HepG2 (cell line): ENCODE data around the gene TMEM97. TPM values are rescaled to one million over a fixed set of nuclear protein-coding genes. Genes with fewer than 3 reads are reported as not detected.

Experiments
- ATAC-seq: fragments of 200-7000 bp; cut with Tn5 transposase; 3 replicates; pipeline ENCODE4 v1.9.1; 2020; ENCODE audit warnings: mild to moderate bottlenecking, moderate library complexity
- BruUV-seq: library from RNA; stranded (reverse); fragments of 400-500 nt; replicated peaks from 2 replicates; lab custom pipeline; 2021; lab: Mats Ljungman, UMichigan
- CTCF ChIA-PET: fragments of 300-600 bp; formaldehyde crosslinking; extraction: SDS; loops from one replicate; lab custom pipeline; 2021; ENCODE audit warnings: low total read pairs, inconsistent platforms, low intra/inter-chr PET ratio; lab: Yijun Ruan, JAX
- POLR2A ChIA-PET: fragments of 350-600 bp; sonication (Branson Sonifier 250); formaldehyde crosslinking; loops from one replicate; lab custom pipeline; 2020; ENCODE audit warnings: antibody characterized with exemption, inconsistent platforms; lab: Yijun Ruan, JAX
- DNase-seq: peaks from one replicate; pipeline ENCODE4 v3.0.0-alpha.2; 2015; ENCODE audit warnings: low spot score
- FAIRE-seq: peaks from 3 replicates; lab custom pipeline; 2011; peaks lifted over from hg19 to GRCh38; lab: Jason Lieb, UNC
- H2AFZ ChIP-seq: one replicate; pipeline ENCODE4 v1.6.1; 2011; ENCODE audit warnings: low read length, inconsistent platforms
- H3K27ac ChIP-seq: fragments of 300-600 bp; 3 replicates; pipeline ENCODE4 v1.8.0; 2011; ENCODE audit warnings: mixed run types, mild to moderate bottlenecking, mixed read lengths, low read length, inconsistent platforms; ENCODE audit not compliant: insufficient read depth; ENCODE audit errors: extremely low read length
- H3K27me3 ChIP-seq, 2 experiments: fragments of 200-600 bp in 1 of 2; 2 replicates in 1 of 2; 3 replicates in 1 of 2; pipeline versions ENCODE4 v1.6.0 to v1.8.0; 2011; ENCODE audit warnings: low read length in 2 of 2, mild to moderate bottlenecking in 2 of 2, moderate library complexity in 2 of 2, inconsistent platforms in 1 of 2; ENCODE audit not compliant: insufficient read depth in 2 of 2, control insufficient read depth in 1 of 2
- H3K36me3 ChIP-seq, 2 experiments: fragments of 200-600 bp in 1 of 2; replicated peaks in 1 of 2; 2 replicates in 1 of 2; 3 replicates in 1 of 2; pipeline versions ENCODE4 v1.5.1 to v1.8.0; 2011; ENCODE audit warnings: low read length in 2 of 2, inconsistent platforms in 1 of 2; ENCODE audit not compliant: insufficient read depth in 2 of 2, control insufficient read depth in 1 of 2
- H3K4me1 ChIP-seq: 2 replicates; pipeline ENCODE4 v1.5.1; 2012; ENCODE audit warnings: low read length, inconsistent platforms; ENCODE audit not compliant: insufficient read depth
- H3K4me2 ChIP-seq: 2 replicates; pipeline ENCODE4 v1.6.0; 2011; ENCODE audit warnings: low read depth, low read length, inconsistent platforms
- H3K4me3 ChIP-seq, 3 experiments: fragments of 200-600 bp in 1 of 3; sonication (generic), shearing (Covaris generic) in 1 of 3; replicated peaks in 1 of 3; 2 replicates each; pipeline ENCODE4 v1.5.1; 2011 to 2016; ENCODE audit warnings: low read length in 3 of 3, inconsistent platforms in 2 of 3, low read depth in 2 of 3, mild to moderate bottlenecking in 2 of 3, control low read depth in 1 of 3, mixed read lengths in 1 of 3; ENCODE audit not compliant: insufficient read depth in 1 of 3
- H3K79me2 ChIP-seq: one replicate; pipeline ENCODE4 v1.6.1; 2011; ENCODE audit warnings: low read length, inconsistent platforms; ENCODE audit not compliant: insufficient read depth
- H3K9ac ChIP-seq: 2 replicates; pipeline ENCODE4 v1.6.0; 2011; ENCODE audit warnings: mild to moderate bottlenecking, low read depth, low read length, inconsistent platforms; ENCODE audit not compliant: insufficient read depth
- H3K9me3 ChIP-seq: 2 replicates; pipeline ENCODE4 v1.5.1; 2012; ENCODE audit warnings: mild to moderate bottlenecking, low read length
- H4K20me1 ChIP-seq: 2 replicates; pipeline ENCODE4 v1.6.0; 2011; ENCODE audit warnings: inconsistent platforms, mild to moderate bottlenecking, low read length, moderate library complexity; ENCODE audit not compliant: insufficient read depth
- BRF2 ChIP-seq: sonication (generic); formaldehyde crosslinking; IDR thresholded peaks from 2 replicates; pipeline ENCODE4 v1.8.1; 2022; ENCODE audit warnings: mild to moderate bottlenecking, missing genetic modification reagents
- CEBPG ChIP-seq: IDR thresholded peaks from 2 replicates; pipeline ENCODE4 v1.6.1; 2016
- FOXA3 ChIP-seq: IDR thresholded peaks from 2 replicates; pipeline ENCODE4 v1.6.1; 2016; ENCODE audit warnings: missing genetic modification reagents, missing compliant biosample characterization
- GATAD2A ChIP-seq: IDR thresholded peaks from 2 replicates; pipeline ENCODE4 v1.6.1; 2016
- MAFG ChIP-seq: sonication (generic); formaldehyde crosslinking; IDR thresholded peaks from 2 replicates; pipeline ENCODE4 v1.5.1; 2020; ENCODE audit warnings: mild to moderate bottlenecking, missing genetic modification reagents
- NCOA2 ChIP-seq: sonication (generic); formaldehyde crosslinking; IDR thresholded peaks from 2 replicates; pipeline ENCODE4 v1.8.0; 2022; ENCODE audit warnings: inconsistent platforms
- PRMT3 ChIP-seq: sonication (generic); formaldehyde crosslinking; IDR thresholded peaks from 2 replicates; pipeline ENCODE4 v1.8.1; 2022; ENCODE audit warnings: low read depth, mild to moderate bottlenecking, moderate library complexity, missing genetic modification reagents, borderline replicate concordance
- SKI ChIP-seq: fragments of 450-650 bp; IDR thresholded peaks from one replicate; pipeline ENCODE4 v1.6.1; 2018; ENCODE audit warnings: mild to moderate bottlenecking; ENCODE audit not compliant: partially characterized antibody
- TBP ChIP-seq: sonication (generic); formaldehyde crosslinking; IDR thresholded peaks from 2 replicates; pipeline ENCODE4 v1.5.0; 2020; ENCODE audit warnings: missing genetic modification reagents
- ZC3H4 ChIP-seq: sonication (generic); formaldehyde crosslinking; IDR thresholded peaks from 2 replicates; pipeline ENCODE4 v1.4.0; 2020; ENCODE audit warnings: missing genetic modification reagents, borderline replicate concordance
- ZFY ChIP-seq: sonication (generic); formaldehyde crosslinking; IDR thresholded peaks from 2 replicates; pipeline ENCODE4 v1.4.0; 2020; ENCODE audit warnings: missing genetic modification reagents
- ZNF160 ChIP-seq: sonication (generic); formaldehyde crosslinking; IDR thresholded peaks from 2 replicates; pipeline ENCODE4 v1.8.0; 2022; ENCODE audit warnings: mild to moderate bottlenecking, inconsistent platforms, missing genetic modification reagents
- ZNF274 ChIP-seq: sonication (generic); formaldehyde crosslinking; IDR thresholded peaks from 2 replicates; pipeline ENCODE4 v1.5.1; 2020; ENCODE audit warnings: mild to moderate bottlenecking, missing genetic modification reagents
- ZNF281 ChIP-seq: sonication (generic); formaldehyde crosslinking; IDR thresholded peaks from 2 replicates; pipeline ENCODE4 v1.4.0; 2020; ENCODE audit warnings: missing genetic modification reagents, borderline replicate concordance
- ZNF577 ChIP-seq: sonication (generic); formaldehyde crosslinking; IDR thresholded peaks from 2 replicates; pipeline ENCODE4 v1.4.0; 2020; ENCODE audit warnings: mild to moderate bottlenecking, low read depth, missing genetic modification reagents, borderline replicate concordance
- ZNF660 ChIP-seq: sonication (generic); formaldehyde crosslinking; IDR thresholded peaks from 2 replicates; pipeline ENCODE4 v1.5.1; 2020; ENCODE audit warnings: mild to moderate bottlenecking, low read depth, missing genetic modification reagents, borderline replicate concordance
- ZNF749 ChIP-seq: sonication (generic); formaldehyde crosslinking; IDR thresholded peaks from 2 replicates; pipeline ENCODE4 v1.8.0; 2022; ENCODE audit warnings: mild to moderate bottlenecking, missing genetic modification reagents, moderate library complexity, borderline replicate concordance
- ZNF816 ChIP-seq: sonication (generic); formaldehyde crosslinking; IDR thresholded peaks from 2 replicates; pipeline ENCODE4 v1.8.0; 2022; ENCODE audit warnings: missing genetic modification reagents, mild to moderate bottlenecking, borderline replicate concordance
- ZNF878 ChIP-seq: sonication (generic); formaldehyde crosslinking; IDR thresholded peaks from 2 replicates; pipeline ENCODE4 v1.8.1; 2023; ENCODE audit warnings: mild to moderate bottlenecking, missing genetic modification reagents, moderate library complexity
- ZSCAN30 ChIP-seq: sonication (generic); formaldehyde crosslinking; IDR thresholded peaks from 2 replicates; pipeline ENCODE4 v1.5.0; 2020; ENCODE audit warnings: mild to moderate bottlenecking, missing genetic modification reagents
- WGBS: methylation state at CpG from one replicate; pipeline ENCODE4 v1.1.6; 2017; ENCODE audit warnings: low lambda C conversion rate; 5-methylcytosine and 5-hydroxymethylcytosine counted together
- in situ Hi-C: cut with HindIII; loops from 2 replicates; pipeline ENCODE4 v1.10.0; 2017; ENCODE audit warnings: low pct_unique_long_range_greater_than_20kb; ENCODE audit not compliant: extremely low pct_ligation_motif_present
- intact Hi-C: fragments of 100-400 bp; cut with micrococcal nuclease; formaldehyde crosslinking; loops from one replicate; pipeline ENCODE4 v1.10.0; 2022; ENCODE audit not compliant: unreplicated experiment
- polyA plus RNA-seq, 8 experiments: library from polyadenylated mRNA; depleted of rRNA in 3 of 8; stranded (reverse) in 7 of 8; unstranded in 1 of 8; fragments of >200 nt; fragmentation: Illumina TruSeq in 4 of 8; extraction: Trizol in 4 of 8; gene quantifications; 2 replicates each; pipeline versions ENCODE4 v1.2.1 to v1.2.3, GENCODE V29; 2011 to 2016; ENCODE audit warnings: low read depth in 4 of 8, missing spikeins in 1 of 8, mixed read lengths in 1 of 8; ENCODE audit not compliant: insufficient read depth in 1 of 8
- total RNA-seq, 5 experiments: library from RNA; depleted of rRNA; stranded (reverse); fragments of >200 nt; fragmentation: Illumina TruSeq; extraction: Trizol; gene quantifications; 2 replicates each; pipeline ENCODE4 v1.2.3, GENCODE V29; 2016; ENCODE audit warnings: low read depth in 1 of 5

TMEM97 gene
- total and polyA plus RNA-seq, 2 of the 13 experiments (the other 11 are each of a cell fraction or from before 2014, with no cell fraction given): 69.6 to 137 TPM

DNA sequence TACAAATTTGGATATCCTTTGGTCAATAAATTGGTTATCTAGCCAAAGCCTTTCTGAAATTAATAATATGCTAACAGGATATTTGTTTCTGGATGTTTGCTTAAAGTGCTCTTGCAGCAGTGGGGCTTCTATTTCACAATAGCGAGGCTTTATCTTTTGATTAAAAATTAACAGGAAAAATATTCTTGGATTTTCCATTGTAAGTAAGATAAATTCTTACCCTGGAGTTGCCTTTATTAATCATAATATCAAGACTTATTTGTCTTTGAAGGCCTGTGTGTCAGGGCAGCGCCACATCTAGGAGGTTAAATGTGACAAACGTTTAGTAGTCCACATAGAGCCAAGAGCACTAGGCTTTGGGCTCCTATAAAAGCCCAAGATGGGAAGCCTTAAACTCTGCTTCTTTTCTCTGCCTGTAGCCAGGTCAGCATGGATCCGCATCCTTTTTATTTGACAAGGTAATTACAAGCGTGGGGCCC lies 5.3 kb downstream of the TMEM97 start (continued):
- TF ChIP-seq ZC3H4 (CRISPR knock-in tag) (no peak), ZFY (CRISPR knock-in tag) (no peak), ZNF160 (CRISPR knock-in tag) (no peak), TBP (CRISPR knock-in tag) (no peak), ZSCAN30 (CRISPR knock-in tag) (no peak), CEBPG (0 out of 2 replicates have a peak, but pooled peaks have one; percentile 39), PRMT3 (no peak), NCOA2 (CRISPR knock-in tag) (no peak)
- TF ChIP-seq, all 625 proteins: peak for 4

- Histone ChIP-seq H3K79me2 (peaks cover 65% of the 10 kb centered on the region), H3K4me3 (no peak overlapping the region)
- no peak for FAIRE-seq
These were observed 5.8 kb downstream of the TMEM97 start for GRCh38 chr17:28324781-28325180.

More at GRCh38 chr17:28324781-28325180, 5.8 kb downstream of the TMEM97 start:
- H2AFZ ChIP-seq: no peak overlapping the region
- BruUV-seq: no TSS peak
- ChIA-PET CTCF (no interaction called here), POLR2A (interaction anchor here (2.1 kb wide), 1 partner anchor 11 kb away, joined by 10 read pairs; the partner anchor contains the start of genes IFT20 and TNFAIP1)
- TF ChIP-seq SKI: no peak
- TF ChIP-seq ZNF878 (CRISPR knock-in tag): no peak
- TF ChIP-seq ZNF274: no peak
- TF ChIP-seq BRF2 (CRISPR knock-in tag): no peak
- TF ChIP-seq ZNF660 (CRISPR knock-in tag): no peak
- TF ChIP-seq ZNF577: no peak
- no peak for TF ChIP-seq MAFG (CRISPR knock-in tag)
- no peak for TF ChIP-seq ZNF749 (CRISPR knock-in tag)
- no peak for TF ChIP-seq ZNF281 (CRISPR knock-in tag)
- TF ChIP-seq ZNF816 (CRISPR knock-in tag): no peak
- TF ChIP-seq GATAD2A (CRISPR knock-in tag): no peak
- TF ChIP-seq FOXA3: no peak
- no peaks in the 10 kb centered on the region for H3K27me3 ChIP-seq
- peak overlapping the region; percentile 7 for H3K27ac ChIP-seq
- H3K4me1 ChIP-seq: peaks cover 78% of the 10 kb centered on the region
- DNase-seq (no peak), ATAC-seq (no peak)
- H3K9me3 ChIP-seq: no peaks in the 10 kb centered on the region
- H4K20me1 ChIP-seq: peaks cover 5% of the 10 kb centered on the region; the same call in 1 of the 2 replicates
- in situ Hi-C loops (loop anchor here (25.0 kb wide), 1 partner anchor 287 kb away; the partner anchor contains the start of gene NLK), intact Hi-C loops (no loop called here)
- H3K36me3 ChIP-seq: peaks cover 9 to 41% of the 10 kb centered on the region in 2 experiments
- peak overlapping the region; percentile 21; the same call in 1 of the 2 replicates for H3K4me2 ChIP-seq
- no peak overlapping the region for H3K9ac ChIP-seq
- 96% methylated on average over 3 of the region's 3 CpGs for WGBS
